ENCODE data around the gene NGRN. TPM values are rescaled to one million over a fixed set of nuclear protein-coding genes. Genes with fewer than 3 reads are reported as not detected.

NGRN gene
- total RNA-seq, 1 experiment from 2014 or later = 29.9 TPM

Small RNA genes lying within 50 kb of the gene (small RNA-seq; reads per million reads assigned to genes)
- gene AC091167.3 (not detected), gene RN7SL736P (not detected)

Other genes starting within 250 kb of the NGRN start
- gene IDH2, start 163.2 kb upstream of the NGRN start, total RNA-seq (2014; rRNA removed; shearing (Covaris generic); ENCODE audit: low replicate concordance) = 93.4 and 156 TPM in 2 replicates
- gene SEMA4B, start 64.3 kb upstream of the NGRN start, total RNA-seq (2014; rRNA removed; shearing (Covaris generic); ENCODE audit: low replicate concordance) = 40.4 and 65.1 TPM in 2 replicates
- 42.1 and 64.5 TPM in 2 replicates for gene CIB1, start 31.7 kb upstream of the NGRN start, total RNA-seq (2014; rRNA removed; shearing (Covaris generic); ENCODE audit: low replicate concordance)
- 7.8 and 11.2 TPM in 2 replicates for gene GDPGP1, start 31.5 kb upstream of the NGRN start, total RNA-seq (2014; rRNA removed; shearing (Covaris generic); ENCODE audit: low replicate concordance)
- 0.40 TPM in 1 of 2 replicates, not detected in the other for gene TTLL13, start 16.1 kb upstream of the NGRN start, total RNA-seq (2014; rRNA removed; shearing (Covaris generic); ENCODE audit: low replicate concordance)
- 0.34 and 0.79 TPM in 2 replicates for gene ZNF774, start 86.6 kb downstream of the NGRN start, total RNA-seq (2014; rRNA removed; shearing (Covaris generic); ENCODE audit: low replicate concordance)
- 122 and 145 TPM in 2 replicates for gene IQGAP1, start 122.6 kb downstream of the NGRN start, total RNA-seq (2014; rRNA removed; shearing (Covaris generic); ENCODE audit: low replicate concordance)